Measurements from ENCODE around the gene NDUFV2. TPM values are rescaled to one million over a fixed set of nuclear protein-coding genes. Genes with fewer than 3 reads are reported as not detected.

Gene NDUFV2
- total RNA-seq, 1 donor from 2014 or later, result 228 TPM

- H3K36me3 ChIP-seq, result no peaks in the 10 kb centered on the region
- no peak overlapping the region for H3K27ac Mint-ChIP-seq
- H3K4me3 ChIP-seq, result no peak overlapping the region
- no peak overlapping the region for H2AFZ ChIP-seq (replicated peaks)
- H3K4me1 Mint-ChIP-seq, result peaks cover 3% of the 10 kb centered on the region
- H4K20me1 ChIP-seq (ENCODE audit: low read depth), result no peaks in the 10 kb centered on the region
- H3K9me3 ChIP-seq (ENCODE audit: low read depth), result no peaks in the 10 kb centered on the region
- DNase-seq (ENCODE audit: low spot score), result no peak
- H3K9ac ChIP-seq, result no peak overlapping the region
- H3K4me3 Mint-ChIP-seq, result no peak overlapping the region
- H3K9me3 Mint-ChIP-seq, result no peaks in the 10 kb centered on the region
- H3K27ac ChIP-seq, result no peak overlapping the region
- H3F3A ChIP-seq (ENCODE audit: low read depth), result no peaks in the 10 kb centered on the region
- TF ChIP-seq CTCF (IDR thresholded peaks at IDR 0.05), result no peak
- no peak for TF ChIP-seq EZH2 (IDR thresholded peaks at IDR 0.05)
- no peak for TF ChIP-seq EZH2phosphoT487 (IDR thresholded peaks at IDR 0.05)
- no peak overlapping the region for H3K4me2 ChIP-seq
- H3K4me1 ChIP-seq, result no peaks in the 10 kb centered on the region
- no peaks in the 10 kb centered on the region for H3K27me3 ChIP-seq
- peaks cover 2% of the 10 kb centered on the region for H3K27me3 Mint-ChIP-seq (ENCODE audit: insufficient read depth, low read depth)
- H3K36me3 Mint-ChIP-seq, result no peaks in the 10 kb centered on the region
- no peaks in the 10 kb centered on the region for H3K79me2 ChIP-seq (ENCODE audit: low read depth)
Observed at GRCh38 chr18:9086015-9086414, 16.5 kb upstream of the NDUFV2 start.

- DNase-seq (ENCODE audit: low spot score), result no peak
- H3K4me1 ChIP-seq, result no peaks in the 10 kb centered on the region
- H3K4me3 ChIP-seq, result no peak overlapping the region
- Mint-ChIP-seq H3K27ac (no peak overlapping the region), H3K9me3 (no peaks in the 10 kb centered on the region), H3K4me3 (no peak overlapping the region), H3K27me3 (ENCODE audit: insufficient read depth, low read depth) (peaks cover 2% of the 10 kb centered on the region), H3K36me3 (no peaks in the 10 kb centered on the region), H3K4me1 (peaks cover 3% of the 10 kb centered on the region)
- TF ChIP-seq EZH2 (IDR thresholded peaks at IDR 0.05) (no peak), EZH2phosphoT487 (IDR thresholded peaks at IDR 0.05) (no peak), CTCF (IDR thresholded peaks at IDR 0.05) (no peak)
- no peak overlapping the region for H3K4me2 ChIP-seq
- H3K27me3 ChIP-seq, result no peaks in the 10 kb centered on the region
- H3K79me2 ChIP-seq (ENCODE audit: low read depth), result no peaks in the 10 kb centered on the region
- no peak overlapping the region for H3K27ac ChIP-seq
- H3K36me3 ChIP-seq, result no peaks in the 10 kb centered on the region
- H3K9ac ChIP-seq, result no peak overlapping the region
- H2AFZ ChIP-seq (replicated peaks), result no peak overlapping the region
- H3F3A ChIP-seq (ENCODE audit: low read depth), result no peaks in the 10 kb centered on the region
- no peaks in the 10 kb centered on the region for H4K20me1 ChIP-seq (ENCODE audit: low read depth)
- H3K9me3 ChIP-seq (ENCODE audit: low read depth), result no peaks in the 10 kb centered on the region
Observed at GRCh38 chr18:9086624-9087023, 15.9 kb upstream of the NDUFV2 start.

- Histone ChIP-seq H3K36me3 (no peaks in the 10 kb centered on the region), H3K79me2 (ENCODE audit: low read depth) (no peaks in the 10 kb centered on the region), H3K27me3 (no peaks in the 10 kb centered on the region), H3F3A (ENCODE audit: low read depth) (no peaks in the 10 kb centered on the region), H3K4me3 (no peak overlapping the region), H3K27ac (no peak overlapping the region), H3K4me1 (no peaks in the 10 kb centered on the region), H4K20me1 (ENCODE audit: low read depth) (no peaks in the 10 kb centered on the region), H3K9me3 (ENCODE audit: low read depth) (no peaks in the 10 kb centered on the region), H2AFZ (replicated peaks) (no peak overlapping the region), H3K4me2 (no peak overlapping the region), H3K9ac (no peak overlapping the region)
- no peaks in the 10 kb centered on the region for H3K27me3 Mint-ChIP-seq (ENCODE audit: insufficient read depth, low read depth)
- DNase-seq (ENCODE audit: low spot score), result no peak
- no peak for TF ChIP-seq CTCF (IDR thresholded peaks at IDR 0.05)
- no peak for TF ChIP-seq EZH2 (IDR thresholded peaks at IDR 0.05)
- no peak for TF ChIP-seq EZH2phosphoT487 (IDR thresholded peaks at IDR 0.05)
- no peak overlapping the region for H3K4me3 Mint-ChIP-seq
- H3K9me3 Mint-ChIP-seq, result no peaks in the 10 kb centered on the region
- peaks cover 3% of the 10 kb centered on the region for H3K4me1 Mint-ChIP-seq
- H3K27ac Mint-ChIP-seq, result no peak overlapping the region
- H3K36me3 Mint-ChIP-seq, result no peaks in the 10 kb centered on the region
Observed at GRCh38 chr18:9087144-9087543, 15.4 kb upstream of the NDUFV2 start.

Data from neural progenitor cell (in vitro differentiated cells).